KMS-11 (cell line): ENCODE measurements around the gene DZANK1.
A peak's percentile ranks its signal among the peaks of the same experiment; 100 is the strongest.

ENCODE experiments used
- H2AFZ ChIP-seq: fragments of 200-600 bp; sonication (generic); 2 replicates; pipeline ENCODE4 v1.6.1; 2016; ENCODE audit warnings: antibody characterized with exemption, mixed run types, low read depth
- H3K27ac ChIP-seq: fragments of 200-600 bp; sonication (generic); 2 replicates; pipeline ENCODE4 v1.6.1; 2016; ENCODE audit warnings: mild to moderate bottlenecking, mixed run types
- H3K27me3 ChIP-seq: fragments of 200-600 bp; sonication (generic); 2 replicates; pipeline ENCODE4 v1.6.1; 2017; ENCODE audit warnings: mild to moderate bottlenecking, low read depth, mixed run types, moderate library complexity; ENCODE audit not compliant: insufficient read depth
- H3K36me3 ChIP-seq: fragments of 200-600 bp; sonication (generic); 2 replicates; pipeline ENCODE4 v1.6.1; 2017; ENCODE audit warnings: mild to moderate bottlenecking, mixed run types; ENCODE audit not compliant: insufficient read depth
- H3K4me1 ChIP-seq: fragments of 200-600 bp; sonication (generic); 2 replicates; pipeline ENCODE4 v1.6.1; 2016; ENCODE audit warnings: mild to moderate bottlenecking, low read depth, mixed run types; ENCODE audit not compliant: poor library complexity, severe bottlenecking
- H3K4me2 ChIP-seq: fragments of 200-600 bp; sonication (generic); 2 replicates; pipeline ENCODE4 v1.7.0; 2016; ENCODE audit warnings: mild to moderate bottlenecking, mixed run types
- H3K4me3 ChIP-seq: fragments of 200-600 bp; sonication (generic); IDR thresholded peaks from 2 replicates; pipeline ENCODE4 v1.6.1; 2017; ENCODE audit warnings: low read depth, low read length, mixed read lengths; ENCODE audit not compliant: insufficient read depth
- H3K79me2 ChIP-seq: fragments of 200-600 bp; sonication (generic); 2 replicates; pipeline ENCODE4 v1.6.1; 2016; ENCODE audit warnings: low read depth, mixed run types; ENCODE audit not compliant: insufficient read depth
- H3K9ac ChIP-seq: fragments of 200-600 bp; sonication (generic); 2 replicates; pipeline ENCODE4 v1.6.1; 2016; ENCODE audit warnings: mild to moderate bottlenecking, mixed run types
- H4K20me1 ChIP-seq: fragments of 200-600 bp; sonication (generic); 2 replicates; pipeline ENCODE4 v1.6.1; 2016; ENCODE audit warnings: mild to moderate bottlenecking, mixed run types; ENCODE audit not compliant: insufficient read depth
- TF ChIP-seq, protein P1 (sequence below): fragments of 200-600 bp; sonication (generic); conservative IDR thresholded peaks from 2 replicates; pipeline ENCODE4 v1.6.1; 2017; ENCODE audit warnings: low read depth, mild to moderate bottlenecking, antibody characterized with exemption, low read length, moderate library complexity, mixed read lengths

DZANK1 gene

DNA sequence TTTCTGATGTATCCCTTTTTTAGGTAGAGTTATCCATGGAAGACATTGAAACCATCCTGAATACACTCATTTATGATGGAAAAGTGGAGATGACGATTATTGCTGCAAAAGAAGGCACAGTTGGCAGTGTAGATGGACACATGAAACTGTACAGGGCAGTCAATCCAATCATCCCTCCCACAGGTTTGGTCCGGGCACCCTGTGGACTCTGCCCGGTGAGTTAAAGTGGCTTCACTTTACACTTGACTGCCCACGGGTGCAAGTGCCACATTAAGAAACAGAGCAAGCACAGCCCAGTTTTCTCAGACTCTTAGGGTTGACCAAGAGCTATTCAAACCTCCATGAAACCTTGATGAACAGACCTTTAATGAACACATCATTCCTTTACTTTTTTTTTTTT lies 14.8 kb upstream of the DZANK1 start:
- TF ChIP-seq, protein P1, sequence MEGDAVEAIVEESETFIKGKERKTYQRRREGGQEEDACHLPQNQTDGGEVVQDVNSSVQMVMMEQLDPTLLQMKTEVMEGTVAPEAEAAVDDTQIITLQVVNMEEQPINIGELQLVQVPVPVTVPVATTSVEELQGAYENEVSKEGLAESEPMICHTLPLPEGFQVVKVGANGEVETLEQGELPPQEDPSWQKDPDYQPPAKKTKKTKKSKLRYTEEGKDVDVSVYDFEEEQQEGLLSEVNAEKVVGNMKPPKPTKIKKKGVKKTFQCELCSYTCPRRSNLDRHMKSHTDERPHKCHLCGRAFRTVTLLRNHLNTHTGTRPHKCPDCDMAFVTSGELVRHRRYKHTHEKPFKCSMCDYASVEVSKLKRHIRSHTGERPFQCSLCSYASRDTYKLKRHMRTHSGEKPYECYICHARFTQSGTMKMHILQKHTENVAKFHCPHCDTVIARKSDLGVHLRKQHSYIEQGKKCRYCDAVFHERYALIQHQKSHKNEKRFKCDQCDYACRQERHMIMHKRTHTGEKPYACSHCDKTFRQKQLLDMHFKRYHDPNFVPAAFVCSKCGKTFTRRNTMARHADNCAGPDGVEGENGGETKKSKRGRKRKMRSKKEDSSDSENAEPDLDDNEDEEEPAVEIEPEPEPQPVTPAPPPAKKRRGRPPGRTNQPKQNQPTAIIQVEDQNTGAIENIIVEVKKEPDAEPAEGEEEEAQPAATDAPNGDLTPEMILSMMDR, result no peak
- H3K9ac ChIP-seq, result no peak overlapping the region
- H3K4me1 ChIP-seq, result no peaks in the 10 kb centered on the region
- H3K36me3 ChIP-seq, result no peaks in the 10 kb centered on the region
- no peak overlapping the region for H3K27ac ChIP-seq
- H3K27me3 ChIP-seq, result no peaks in the 10 kb centered on the region
- no peak overlapping the region for H3K4me3 ChIP-seq
- no peak overlapping the region for H2AFZ ChIP-seq
- H3K4me2 ChIP-seq, result no peak overlapping the region
- no peaks in the 10 kb centered on the region for H3K79me2 ChIP-seq
- H4K20me1 ChIP-seq, result no peaks in the 10 kb centered on the region

DNA sequence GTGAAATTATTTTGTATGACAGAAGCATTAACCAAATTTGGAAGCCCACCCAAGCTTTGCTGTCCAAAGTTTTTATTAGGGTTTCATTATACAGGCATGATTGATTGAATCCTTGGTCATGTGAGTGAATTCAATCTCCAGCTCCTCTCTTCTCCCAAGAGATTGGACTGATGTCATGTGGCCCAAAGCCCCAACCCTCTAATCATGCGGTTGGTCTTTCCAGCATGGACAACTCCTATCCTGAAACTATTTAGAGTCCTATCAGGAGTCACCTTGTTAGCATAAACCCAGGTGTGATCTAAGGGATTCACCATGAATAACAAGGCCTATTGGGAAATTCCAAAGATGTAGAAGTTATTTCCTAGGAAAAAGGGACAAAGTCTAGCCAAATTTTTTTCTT lies 11.0 kb upstream of the DZANK1 start:
- Histone ChIP-seq H3K4me1 (no peaks in the 10 kb centered on the region), H3K79me2 (no peaks in the 10 kb centered on the region), H3K27ac (no peak overlapping the region), H3K4me2 (no peak overlapping the region), H3K27me3 (no peaks in the 10 kb centered on the region), H4K20me1 (no peaks in the 10 kb centered on the region), H3K9ac (no peak overlapping the region), H3K4me3 (no peak overlapping the region), H2AFZ (no peak overlapping the region), H3K36me3 (no peaks in the 10 kb centered on the region)
- TF ChIP-seq, protein P1, result no peak

DNA sequence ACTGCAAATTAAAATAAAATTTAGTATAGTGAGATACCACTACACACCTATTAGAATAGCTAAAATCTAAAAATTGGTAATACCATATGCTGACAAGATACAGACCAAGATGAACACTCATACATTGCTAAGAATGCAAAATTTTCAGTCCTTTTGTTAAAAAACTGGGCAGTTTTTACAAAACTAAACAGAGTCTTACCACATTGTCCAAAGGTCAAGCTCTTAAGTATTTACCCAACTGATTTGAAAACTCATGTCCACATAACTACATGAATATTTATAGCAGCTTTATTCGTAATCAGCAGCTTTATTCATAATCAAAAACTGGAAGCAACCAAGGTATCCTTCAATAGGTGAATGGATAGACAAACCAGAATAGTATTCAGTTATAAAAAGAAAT lies 10.4 kb upstream of the DZANK1 start:
- Histone ChIP-seq H3K27me3 (no peaks in the 10 kb centered on the region), H3K36me3 (no peaks in the 10 kb centered on the region)
- TF ChIP-seq, protein P1, result no peak

DNA sequence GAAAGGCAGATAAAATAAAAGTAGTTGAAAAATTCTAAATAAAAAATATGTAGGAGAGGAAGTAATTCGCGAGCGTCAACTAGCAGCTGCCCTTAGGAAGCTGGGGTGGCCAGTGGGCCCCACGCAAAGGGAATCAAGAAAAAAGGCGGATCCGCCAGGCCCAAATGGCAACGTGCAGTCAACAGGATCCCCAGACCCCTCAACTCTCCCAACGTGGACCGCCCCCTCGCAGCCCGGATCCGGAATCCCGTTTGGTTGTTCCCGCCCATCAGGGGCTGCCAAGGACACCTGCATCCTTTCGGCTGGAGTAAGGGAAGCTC lies 296 bp downstream of the DZANK1 start:
- H3K79me2 ChIP-seq, result peaks cover 23% of the 10 kb centered on the region; the same call in 1 of the 2 replicates
- no peaks in the 10 kb centered on the region for H3K36me3 ChIP-seq
- no peak overlapping the region for H3K4me3 ChIP-seq
- H3K4me1 ChIP-seq, result peaks cover 9% of the 10 kb centered on the region
- no peaks in the 10 kb centered on the region for H3K27me3 ChIP-seq
- H3K9ac ChIP-seq, result no peak overlapping the region
- no peak overlapping the region for H3K27ac ChIP-seq
- H4K20me1 ChIP-seq, result no peaks in the 10 kb centered on the region
- TF ChIP-seq, protein P1, result no peak
- H2AFZ ChIP-seq, result peak overlapping the region; percentile 91; the same call in 1 of the 2 replicates
- peak overlapping the region; percentile 68 for H3K4me2 ChIP-seq

More for the DNA sequence above, 10.4 kb upstream of the DZANK1 start:
- Histone ChIP-seq H3K4me1 (no peaks in the 10 kb centered on the region), H3K79me2 (no peaks in the 10 kb centered on the region), H3K9ac (no peak overlapping the region), H2AFZ (no peak overlapping the region), H4K20me1 (no peaks in the 10 kb centered on the region), H3K27ac (no peak overlapping the region), H3K4me3 (no peak overlapping the region), H3K4me2 (no peak overlapping the region)
